ENCODE data around the gene GPR87. TPM values are rescaled to one million over a fixed set of nuclear protein-coding genes. Genes with fewer than 3 reads are reported as not detected.

GPR87 gene
- total RNA-seq, 2 experiments from 2014 or later, result not detected

- no peak overlapping the region for H3K27ac ChIP-seq (ENCODE audit: low read depth in 1 of 2, low read length in 2 of 2)
- H3K27me3 ChIP-seq (ENCODE audit: control insufficient read depth in 1 of 2, insufficient read depth in 2 of 2, low read length in 2 of 2), result no peaks in the 10 kb centered on the region
- H3K9me3 ChIP-seq (ENCODE audit: control insufficient read depth in 1 of 2, insufficient read depth in 1 of 2, low read length in 2 of 2), result no peaks in the 10 kb centered on the region
- no peaks in the 10 kb centered on the region for H3K36me3 ChIP-seq (ENCODE audit: insufficient read depth, low read length)
- no peak for TF ChIP-seq CTCF (IDR thresholded peaks at IDR 0.05)
- DNase-seq, result no peak
- Mint-ChIP-seq H3K4me1 (ENCODE audit: low read depth) (peaks cover 5% of the 10 kb centered on the region), H3K36me3 (ENCODE audit: low read depth) (no peaks in the 10 kb centered on the region), H3K4me3 (no peak overlapping the region), H3K9me3 (no peaks in the 10 kb centered on the region), H3K27me3 (no peaks in the 10 kb centered on the region), H3K27ac (no peak overlapping the region)
- CTCF ChIA-PET, result no interaction called here
- POLR2A ChIA-PET, result no interaction called here
- no peak for ATAC-seq (ENCODE audit: poor library complexity)
- intact Hi-C loops (cut with DNase I, micrococcal nuclease), result no loop called here
- no peak overlapping the region for H3K4me3 ChIP-seq (ENCODE audit: low read length)
- H3K4me1 ChIP-seq (ENCODE audit: insufficient read depth, low read length), result peaks cover 4% of the 10 kb centered on the region
Observed at GRCh38 chr3:151309566-151309965, 7.1 kb downstream of the GPR87 start.

- DNase-seq, result no peak
- intact Hi-C loops (cut with DNase I, micrococcal nuclease), result no loop called here
- H3K9me3 Mint-ChIP-seq, result no peaks in the 10 kb centered on the region
- H3K27ac ChIP-seq (ENCODE audit: low read depth in 1 of 2, low read length in 2 of 2), result no peak overlapping the region
- H3K4me1 ChIP-seq (ENCODE audit: insufficient read depth, low read length), result peaks cover 4% of the 10 kb centered on the region
- no peak overlapping the region for H3K4me3 ChIP-seq (ENCODE audit: low read length)
- no peak overlapping the region for H3K4me3 Mint-ChIP-seq
- TF ChIP-seq CTCF (IDR thresholded peaks at IDR 0.05), result no peak
- H3K27me3 ChIP-seq (ENCODE audit: control insufficient read depth in 1 of 2, insufficient read depth in 2 of 2, low read length in 2 of 2), result no peaks in the 10 kb centered on the region
- no peaks in the 10 kb centered on the region for H3K36me3 Mint-ChIP-seq (ENCODE audit: low read depth)
- no peak for ATAC-seq (ENCODE audit: poor library complexity)
- no peaks in the 10 kb centered on the region for H3K36me3 ChIP-seq (ENCODE audit: insufficient read depth, low read length)
- H3K27ac Mint-ChIP-seq, result no peak overlapping the region
- no peaks in the 10 kb centered on the region for H3K9me3 ChIP-seq (ENCODE audit: control insufficient read depth in 1 of 2, insufficient read depth in 1 of 2, low read length in 2 of 2)
- peaks cover 5% of the 10 kb centered on the region for H3K4me1 Mint-ChIP-seq (ENCODE audit: low read depth)
- ChIA-PET POLR2A (no interaction called here), CTCF (no interaction called here)
- H3K27me3 Mint-ChIP-seq, result peaks cover 4% of the 10 kb centered on the region
Observed at GRCh38 chr3:151307583-151308488, 8.8 kb downstream of the GPR87 start.

GRCh38 chr3:151307131-151307530 is 9.5 kb downstream of the GPR87 start:
- H3K4me1 Mint-ChIP-seq (ENCODE audit: low read depth), result peaks cover 5% of the 10 kb centered on the region
- no peak overlapping the region for H3K27ac Mint-ChIP-seq
- no peak overlapping the region for H3K27ac ChIP-seq (ENCODE audit: low read depth in 1 of 2, low read length in 2 of 2)
- POLR2A ChIA-PET, result no interaction called here
- intact Hi-C loops (cut with DNase I, micrococcal nuclease), result no loop called here
- no peaks in the 10 kb centered on the region for H3K9me3 Mint-ChIP-seq
- CTCF ChIA-PET, result no interaction called here
- no peaks in the 10 kb centered on the region for H3K36me3 ChIP-seq (ENCODE audit: insufficient read depth, low read length)
- no peak overlapping the region for H3K4me3 ChIP-seq (ENCODE audit: low read length)
- no peak overlapping the region for H3K4me3 Mint-ChIP-seq
- ATAC-seq (ENCODE audit: poor library complexity), result no peak
- no peaks in the 10 kb centered on the region for H3K27me3 ChIP-seq (ENCODE audit: control insufficient read depth in 1 of 2, insufficient read depth in 2 of 2, low read length in 2 of 2)
- H3K4me1 ChIP-seq (ENCODE audit: insufficient read depth, low read length), result peaks cover 4% of the 10 kb centered on the region
- H3K27me3 Mint-ChIP-seq, result peaks cover 8% of the 10 kb centered on the region
- DNase-seq, result no peak
- no peaks in the 10 kb centered on the region for H3K9me3 ChIP-seq (ENCODE audit: control insufficient read depth in 1 of 2, insufficient read depth in 1 of 2, low read length in 2 of 2)
- no peak for TF ChIP-seq CTCF (IDR thresholded peaks at IDR 0.05)
- no peaks in the 10 kb centered on the region for H3K36me3 Mint-ChIP-seq (ENCODE audit: low read depth)

All from CD4-positive, alpha-beta T cell (primary cell).